ENCODE results near the gene ADIPOQ.
"Not testable (repeated sequence)": the region's sequence is repeated elsewhere in the genome, so short reads cannot be mapped to it uniquely, and the experiment has no call there.

The ADIPOQ gene

DNA sequence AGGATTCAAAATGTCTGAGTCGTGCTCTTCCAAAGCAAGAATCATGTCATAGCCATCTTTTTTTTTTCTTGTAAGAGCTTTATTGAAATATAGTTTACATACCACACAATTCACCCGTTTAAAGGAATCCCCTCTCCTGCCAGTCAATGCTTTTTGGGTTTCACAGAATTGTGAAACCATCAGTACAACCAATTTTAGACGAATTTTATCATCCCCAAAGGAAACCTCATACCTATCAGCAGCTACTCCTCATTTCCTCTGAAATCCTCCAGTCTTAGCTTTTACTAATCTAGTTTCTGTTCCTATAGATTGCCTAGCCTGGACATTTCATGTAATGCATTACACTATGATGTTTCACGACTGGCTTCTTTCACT lies 39.6 kb downstream of the ADIPOQ start:
- peak; percentile 37; the same call in 2 of the 3 replicates for ATAC-seq
- TF ChIP-seq CSDC2 (CRISPR knock-in tag; IDR thresholded peaks at IDR 0.05) (no peak), BACH2 (CRISPR knock-in tag; IDR thresholded peaks at IDR 0.05; ENCODE audit: borderline replicate concordance) (no peak), ZNF70 (CRISPR knock-in tag; IDR thresholded peaks at IDR 0.05) (no peak), TCF4 (CRISPR knock-in tag; IDR thresholded peaks at IDR 0.05; ENCODE audit: borderline replicate concordance) (no peak), ZNF8 (CRISPR knock-in tag; IDR thresholded peaks at IDR 0.05) (no peak), ARNTL (CRISPR knock-in tag; IDR thresholded peaks at IDR 0.05; ENCODE audit: borderline replicate concordance, low read depth) (no peak), ZNF565 (CRISPR knock-in tag; conservative IDR thresholded peaks at IDR 0.05; ENCODE audit: low read depth) (no peak), RARB (CRISPR knock-in tag; IDR thresholded peaks at IDR 0.05) (no peak), ESRRG (CRISPR knock-in tag; IDR thresholded peaks at IDR 0.05) (no peak)
- TF ChIP-seq, protein P1, sequence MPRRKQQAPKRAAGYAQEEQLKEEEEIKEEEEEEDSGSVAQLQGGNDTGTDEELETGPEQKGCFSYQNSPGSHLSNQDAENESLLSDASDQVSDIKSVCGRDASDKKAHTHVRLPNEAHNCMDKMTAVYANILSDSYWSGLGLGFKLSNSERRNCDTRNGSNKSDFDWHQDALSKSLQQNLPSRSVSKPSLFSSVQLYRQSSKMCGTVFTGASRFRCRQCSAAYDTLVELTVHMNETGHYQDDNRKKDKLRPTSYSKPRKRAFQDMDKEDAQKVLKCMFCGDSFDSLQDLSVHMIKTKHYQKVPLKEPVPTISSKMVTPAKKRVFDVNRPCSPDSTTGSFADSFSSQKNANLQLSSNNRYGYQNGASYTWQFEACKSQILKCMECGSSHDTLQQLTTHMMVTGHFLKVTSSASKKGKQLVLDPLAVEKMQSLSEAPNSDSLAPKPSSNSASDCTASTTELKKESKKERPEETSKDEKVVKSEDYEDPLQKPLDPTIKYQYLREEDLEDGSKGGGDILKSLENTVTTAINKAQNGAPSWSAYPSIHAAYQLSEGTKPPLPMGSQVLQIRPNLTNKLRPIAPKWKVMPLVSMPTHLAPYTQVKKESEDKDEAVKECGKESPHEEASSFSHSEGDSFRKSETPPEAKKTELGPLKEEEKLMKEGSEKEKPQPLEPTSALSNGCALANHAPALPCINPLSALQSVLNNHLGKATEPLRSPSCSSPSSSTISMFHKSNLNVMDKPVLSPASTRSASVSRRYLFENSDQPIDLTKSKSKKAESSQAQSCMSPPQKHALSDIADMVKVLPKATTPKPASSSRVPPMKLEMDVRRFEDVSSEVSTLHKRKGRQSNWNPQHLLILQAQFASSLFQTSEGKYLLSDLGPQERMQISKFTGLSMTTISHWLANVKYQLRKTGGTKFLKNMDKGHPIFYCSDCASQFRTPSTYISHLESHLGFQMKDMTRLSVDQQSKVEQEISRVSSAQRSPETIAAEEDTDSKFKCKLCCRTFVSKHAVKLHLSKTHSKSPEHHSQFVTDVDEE (CRISPR knock-in tag; IDR thresholded peaks at IDR 0.05), result no peak

DNA sequence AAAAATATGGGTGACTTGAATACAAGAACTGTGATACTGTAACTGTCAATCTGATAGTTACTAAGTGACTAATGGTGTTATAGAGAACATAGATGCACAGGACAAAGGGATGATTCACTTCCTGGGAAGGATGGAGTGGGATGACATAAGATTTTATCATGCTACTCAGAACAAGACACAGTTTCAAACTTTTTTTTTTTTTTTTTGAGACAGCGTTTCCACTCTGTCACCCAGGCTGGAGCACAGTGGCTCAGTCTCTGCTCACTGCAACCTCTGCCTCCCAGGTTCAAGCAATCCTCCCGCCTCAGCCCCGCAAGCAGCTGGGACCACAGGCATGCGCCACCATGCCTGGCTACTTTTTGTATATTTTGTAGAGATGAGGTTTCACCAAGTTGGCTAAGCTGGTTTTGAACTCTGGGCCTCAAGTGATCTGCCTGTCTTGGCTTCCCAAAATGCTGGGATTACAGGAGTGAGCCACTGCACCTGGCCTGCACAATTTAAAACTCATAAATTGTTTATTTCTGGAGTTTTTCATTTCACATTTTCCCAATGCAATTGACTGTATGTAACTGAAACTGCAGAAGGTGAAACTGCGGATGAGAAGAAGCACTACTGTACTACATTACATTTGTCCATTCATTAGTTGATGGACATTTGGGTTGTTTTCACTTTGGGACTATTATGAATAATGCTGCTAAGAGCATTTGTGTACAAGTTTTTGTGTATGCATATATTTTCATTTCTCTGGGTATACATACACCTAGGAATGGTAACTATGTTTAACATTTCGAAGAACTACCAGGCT lies 40.6 kb downstream of the ADIPOQ start:
- no peak for TF ChIP-seq ZFP30 (CRISPR knock-in tag; IDR thresholded peaks at IDR 0.05)
- peak; percentile 87 for TF ChIP-seq ISL1 (CRISPR knock-in tag; IDR thresholded peaks at IDR 0.05)
- peak; percentile 94 for ATAC-seq

DNA sequence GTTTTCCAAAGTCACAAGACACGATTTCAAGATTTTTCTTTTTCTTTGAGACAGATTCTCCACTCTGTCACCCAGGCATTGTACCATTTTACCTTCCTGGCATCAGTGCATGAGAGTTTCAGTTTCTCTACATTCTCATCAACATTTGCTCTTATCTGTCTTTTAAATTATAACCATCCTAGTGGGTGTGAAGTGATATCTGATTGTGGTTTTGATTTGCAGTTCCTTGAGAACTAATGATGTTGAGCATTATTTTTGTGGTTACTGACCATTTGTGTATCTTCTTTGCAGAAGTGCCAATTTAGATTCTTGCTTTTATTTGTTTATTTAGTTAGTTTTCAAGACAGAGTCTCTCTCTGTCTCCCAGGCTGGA lies 41.2 kb downstream of the ADIPOQ start:
- ATAC-seq, result no peak
- no peak for TF ChIP-seq OSR1 (CRISPR knock-in tag; IDR thresholded peaks at IDR 0.05)
- TF ChIP-seq TCF4 (CRISPR knock-in tag; IDR thresholded peaks at IDR 0.05; ENCODE audit: borderline replicate concordance), result no peak
- TF ChIP-seq BACH2 (CRISPR knock-in tag; IDR thresholded peaks at IDR 0.05; ENCODE audit: borderline replicate concordance), result no peak

DNA sequence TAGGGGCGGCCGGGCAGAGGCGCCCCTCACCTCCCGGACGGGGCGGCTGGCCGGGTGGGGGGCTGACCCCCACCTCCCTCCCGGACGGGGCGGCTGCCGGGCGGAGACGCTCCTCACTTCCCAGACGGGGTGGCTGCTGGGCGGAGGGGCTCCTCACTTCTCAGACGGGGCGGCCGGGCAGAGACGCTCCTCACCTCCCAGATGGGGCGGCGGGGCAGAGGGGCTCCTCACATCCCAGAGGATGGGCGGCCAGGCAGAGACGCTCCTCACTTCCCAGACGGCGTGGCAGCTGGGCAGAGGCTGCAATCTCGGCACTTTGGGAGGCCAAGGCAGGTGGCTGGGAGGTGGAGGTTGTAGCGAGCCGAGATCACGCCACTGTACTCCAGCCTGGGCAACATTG lies 42.4 kb downstream of the ADIPOQ start:
- ATAC-seq, result not testable (repeated sequence)

DNA sequence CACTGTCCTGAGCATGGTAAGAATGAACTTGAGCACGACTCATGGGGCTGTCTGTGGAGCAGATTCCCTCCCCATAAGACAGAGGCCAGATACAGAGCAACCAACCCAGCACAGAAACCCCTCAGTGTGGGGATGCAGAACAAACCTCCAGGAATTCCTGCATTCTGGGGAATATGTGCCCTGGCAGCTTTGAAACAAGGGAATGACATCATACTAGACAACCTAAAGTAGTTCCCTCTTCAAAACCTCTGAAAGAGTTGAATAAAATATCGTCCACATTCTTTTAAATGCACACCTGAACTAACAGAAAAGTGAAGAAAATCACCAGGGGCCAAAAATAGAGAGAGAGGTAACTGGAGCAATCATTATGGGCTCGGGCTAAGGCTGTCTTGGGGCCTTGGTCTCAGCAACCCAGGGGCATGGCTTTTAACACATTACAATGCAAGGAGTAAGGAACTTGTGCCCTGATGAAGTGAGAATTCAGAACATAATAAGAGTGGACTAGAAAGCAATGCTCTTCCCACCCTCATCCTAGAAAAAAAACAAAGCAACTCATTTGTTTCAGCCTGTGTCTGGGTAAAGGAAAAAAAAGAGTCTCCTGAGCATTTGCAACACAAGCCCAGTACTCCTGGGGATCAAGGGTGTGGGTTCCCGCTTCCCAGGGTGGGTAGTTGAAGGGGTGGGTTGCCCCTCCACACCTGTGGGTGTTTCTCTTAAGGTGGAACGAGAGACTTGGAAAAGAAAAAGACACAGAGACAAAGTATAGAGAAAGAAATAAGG lies 43.9 kb downstream of the ADIPOQ start:
- no peak for TF ChIP-seq ZNF565 (CRISPR knock-in tag; conservative IDR thresholded peaks at IDR 0.05; ENCODE audit: low read depth)
- TF ChIP-seq ESRRG (CRISPR knock-in tag; IDR thresholded peaks at IDR 0.05), result no peak
- no peak for TF ChIP-seq BACH2 (CRISPR knock-in tag; IDR thresholded peaks at IDR 0.05; ENCODE audit: borderline replicate concordance)
- TF ChIP-seq SNAI2 (CRISPR knock-in tag; IDR thresholded peaks at IDR 0.05), result no peak
- no peak for TF ChIP-seq TOX (CRISPR knock-in tag; IDR thresholded peaks at IDR 0.05; ENCODE audit: borderline replicate concordance)
- TF ChIP-seq, protein P2, sequence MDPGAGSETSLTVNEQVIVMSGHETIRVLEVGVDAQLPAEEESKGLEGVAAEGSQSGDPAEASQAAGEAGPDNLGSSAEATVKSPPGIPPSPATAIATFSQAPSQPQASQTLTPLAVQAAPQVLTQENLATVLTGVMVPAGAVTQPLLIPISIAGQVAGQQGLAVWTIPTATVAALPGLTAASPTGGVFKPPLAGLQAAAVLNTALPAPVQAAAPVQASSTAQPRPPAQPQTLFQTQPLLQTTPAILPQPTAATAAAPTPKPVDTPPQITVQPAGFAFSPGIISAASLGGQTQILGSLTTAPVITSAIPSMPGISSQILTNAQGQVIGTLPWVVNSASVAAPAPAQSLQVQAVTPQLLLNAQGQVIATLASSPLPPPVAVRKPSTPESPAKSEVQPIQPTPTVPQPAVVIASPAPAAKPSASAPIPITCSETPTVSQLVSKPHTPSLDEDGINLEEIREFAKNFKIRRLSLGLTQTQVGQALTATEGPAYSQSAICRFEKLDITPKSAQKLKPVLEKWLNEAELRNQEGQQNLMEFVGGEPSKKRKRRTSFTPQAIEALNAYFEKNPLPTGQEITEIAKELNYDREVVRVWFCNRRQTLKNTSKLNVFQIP (CRISPR knock-in tag; IDR thresholded peaks at IDR 0.05; ENCODE audit: borderline replicate concordance, low read depth), result no peak
- TF ChIP-seq OSR1 (CRISPR knock-in tag; IDR thresholded peaks at IDR 0.05), result no peak
- no peak for TF ChIP-seq TCF4 (CRISPR knock-in tag; IDR thresholded peaks at IDR 0.05; ENCODE audit: borderline replicate concordance)
- ATAC-seq, result no peak

DNA sequence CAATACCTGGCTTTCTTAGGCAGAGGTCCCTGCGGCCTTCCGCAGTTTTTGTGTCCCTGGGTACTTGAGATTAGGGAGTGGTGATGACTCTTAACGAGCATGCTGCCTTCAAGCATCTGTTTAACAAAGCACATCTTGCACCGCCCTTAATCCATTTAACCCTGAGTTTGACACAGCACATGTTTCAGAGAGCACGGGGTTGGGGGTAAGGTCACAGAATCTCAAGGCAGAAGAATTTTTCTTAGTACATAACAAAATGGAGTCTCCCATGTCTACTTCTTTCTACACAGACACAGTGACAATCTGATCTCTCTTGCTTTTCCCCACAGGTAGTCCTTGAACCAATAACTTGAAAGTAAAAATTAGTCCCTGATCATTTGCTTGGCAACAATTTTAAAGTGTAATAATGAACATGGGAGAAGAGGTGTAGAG lies 45.0 kb downstream of the ADIPOQ start:
- not testable (repeated sequence) for ATAC-seq

DNA sequence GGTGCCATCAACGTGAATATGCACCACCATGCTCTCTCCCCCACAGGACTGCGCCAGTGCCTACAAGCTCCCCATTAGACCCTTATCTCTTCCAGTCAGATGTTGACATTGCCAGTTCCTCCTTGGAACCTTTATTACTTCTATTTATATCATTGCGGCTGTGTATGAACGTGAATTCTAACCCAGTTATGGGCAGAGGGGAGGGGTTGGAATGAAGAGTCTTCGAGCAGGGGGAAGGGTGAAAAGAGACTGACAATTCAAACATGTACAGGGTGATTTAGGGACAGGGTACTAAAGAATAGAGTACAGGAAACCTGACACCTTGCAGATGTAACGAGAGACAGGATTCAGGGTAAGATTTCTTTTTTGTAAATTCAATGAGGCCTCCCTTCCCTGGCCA lies 46.1 kb downstream of the ADIPOQ start:
- no peak for ATAC-seq
- no peak for TF ChIP-seq CSDC2 (CRISPR knock-in tag; IDR thresholded peaks at IDR 0.05)
- TF ChIP-seq, protein P3, sequence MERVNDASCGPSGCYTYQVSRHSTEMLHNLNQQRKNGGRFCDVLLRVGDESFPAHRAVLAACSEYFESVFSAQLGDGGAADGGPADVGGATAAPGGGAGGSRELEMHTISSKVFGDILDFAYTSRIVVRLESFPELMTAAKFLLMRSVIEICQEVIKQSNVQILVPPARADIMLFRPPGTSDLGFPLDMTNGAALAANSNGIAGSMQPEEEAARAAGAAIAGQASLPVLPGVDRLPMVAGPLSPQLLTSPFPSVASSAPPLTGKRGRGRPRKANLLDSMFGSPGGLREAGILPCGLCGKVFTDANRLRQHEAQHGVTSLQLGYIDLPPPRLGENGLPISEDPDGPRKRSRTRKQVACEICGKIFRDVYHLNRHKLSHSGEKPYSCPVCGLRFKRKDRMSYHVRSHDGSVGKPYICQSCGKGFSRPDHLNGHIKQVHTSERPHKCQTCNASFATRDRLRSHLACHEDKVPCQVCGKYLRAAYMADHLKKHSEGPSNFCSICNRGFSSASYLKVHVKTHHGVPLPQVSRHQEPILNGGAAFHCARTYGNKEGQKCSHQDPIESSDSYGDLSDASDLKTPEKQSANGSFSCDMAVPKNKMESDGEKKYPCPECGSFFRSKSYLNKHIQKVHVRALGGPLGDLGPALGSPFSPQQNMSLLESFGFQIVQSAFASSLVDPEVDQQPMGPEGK (CRISPR knock-in tag; IDR thresholded peaks at IDR 0.05; ENCODE audit: borderline replicate concordance), result no peak
- TF ChIP-seq PPARA (CRISPR knock-in tag; IDR thresholded peaks at IDR 0.05; ENCODE audit: borderline replicate concordance), result no peak
- TF ChIP-seq, protein P2 (CRISPR knock-in tag; IDR thresholded peaks at IDR 0.05; ENCODE audit: borderline replicate concordance, low read depth), result no peak
- TF ChIP-seq RARB (CRISPR knock-in tag; IDR thresholded peaks at IDR 0.05), result no peak
- no peak for TF ChIP-seq ISL1 (CRISPR knock-in tag; IDR thresholded peaks at IDR 0.05)
- TF ChIP-seq ARNTL (CRISPR knock-in tag; IDR thresholded peaks at IDR 0.05; ENCODE audit: borderline replicate concordance, low read depth), result no peak
- TF ChIP-seq, protein P4, sequence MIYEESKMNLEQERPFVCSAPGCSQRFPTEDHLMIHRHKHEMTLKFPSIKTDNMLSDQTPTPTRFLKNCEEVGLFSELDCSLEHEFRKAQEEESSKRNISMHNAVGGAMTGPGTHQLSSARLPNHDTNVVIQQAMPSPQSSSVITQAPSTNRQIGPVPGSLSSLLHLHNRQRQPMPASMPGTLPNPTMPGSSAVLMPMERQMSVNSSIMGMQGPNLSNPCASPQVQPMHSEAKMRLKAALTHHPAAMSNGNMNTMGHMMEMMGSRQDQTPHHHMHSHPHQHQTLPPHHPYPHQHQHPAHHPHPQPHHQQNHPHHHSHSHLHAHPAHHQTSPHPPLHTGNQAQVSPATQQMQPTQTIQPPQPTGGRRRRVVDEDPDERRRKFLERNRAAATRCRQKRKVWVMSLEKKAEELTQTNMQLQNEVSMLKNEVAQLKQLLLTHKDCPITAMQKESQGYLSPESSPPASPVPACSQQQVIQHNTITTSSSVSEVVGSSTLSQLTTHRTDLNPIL (CRISPR knock-in tag; IDR thresholded peaks at IDR 0.05; ENCODE audit: low read depth), result no peak
- no peak for TF ChIP-seq ZFP30 (CRISPR knock-in tag; IDR thresholded peaks at IDR 0.05)
- TF ChIP-seq ZNF8 (CRISPR knock-in tag; IDR thresholded peaks at IDR 0.05), result no peak
